GM19351 (cell line): ENCODE measurements around the gene CA11.
A peak's percentile ranks its signal among the peaks of the same experiment; 100 is the strongest.
"Not testable (repeated sequence)": the region's sequence is repeated elsewhere in the genome, so short reads cannot be mapped to it uniquely, and the experiment has no call there.

Experiments used
- ATAC-seq: cut with Tn5 transposase; IDR thresholded peaks from one replicate; pipeline ENCODE4 v1.9.1; 2021; ENCODE audit warnings: mild to moderate bottlenecking, moderate library complexity; ENCODE audit not compliant: unreplicated experiment

The CA11 gene

DNA sequence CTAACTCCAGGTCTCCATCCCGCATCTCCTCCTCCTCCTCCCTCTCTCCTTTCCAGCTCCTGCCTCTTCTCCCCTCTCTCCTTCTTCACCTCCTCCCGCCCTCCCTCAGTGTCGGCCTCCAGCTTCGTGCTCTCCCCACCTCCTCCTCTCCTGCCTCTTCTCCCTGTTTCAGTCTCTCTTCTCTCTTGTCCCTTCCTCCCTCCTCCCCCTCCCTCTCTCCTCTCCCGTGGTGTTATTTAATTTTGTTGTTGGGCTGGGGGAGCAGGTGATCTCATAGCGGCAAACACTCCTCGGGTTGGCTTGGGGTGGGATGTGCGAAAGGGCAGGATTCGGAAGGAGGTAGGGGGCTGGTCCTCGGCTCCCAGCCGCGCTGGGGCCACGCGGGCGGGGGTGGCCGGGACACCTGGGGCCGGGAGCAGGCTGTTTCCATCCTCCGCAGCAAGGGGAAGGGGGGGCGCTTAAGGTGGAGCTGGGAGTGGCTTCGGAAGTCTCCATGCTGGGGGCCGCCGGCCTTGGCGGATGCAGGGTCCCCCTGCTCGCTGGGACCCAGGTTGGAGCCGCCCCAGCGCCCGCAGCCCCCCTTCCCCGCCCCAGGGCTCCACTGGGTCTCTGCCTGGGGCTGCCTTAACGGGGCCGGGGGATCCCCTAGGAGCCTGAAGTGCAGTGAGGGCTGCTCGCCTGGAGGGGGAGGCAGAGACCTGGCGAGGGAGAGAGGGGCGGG, at the start of gene CA11:
Gene CA11, minus strand, starts transcription at position 187 of the 721 bp plus-strand sequence. CDS start 555 bp downstream, outside the sequence.
- peak; percentile 59 for ATAC-seq

- not testable (repeated sequence) for ATAC-seq
Measured at GRCh38 chr19:48693629-48694028, 47.6 kb upstream of the CA11 start.

DNA sequence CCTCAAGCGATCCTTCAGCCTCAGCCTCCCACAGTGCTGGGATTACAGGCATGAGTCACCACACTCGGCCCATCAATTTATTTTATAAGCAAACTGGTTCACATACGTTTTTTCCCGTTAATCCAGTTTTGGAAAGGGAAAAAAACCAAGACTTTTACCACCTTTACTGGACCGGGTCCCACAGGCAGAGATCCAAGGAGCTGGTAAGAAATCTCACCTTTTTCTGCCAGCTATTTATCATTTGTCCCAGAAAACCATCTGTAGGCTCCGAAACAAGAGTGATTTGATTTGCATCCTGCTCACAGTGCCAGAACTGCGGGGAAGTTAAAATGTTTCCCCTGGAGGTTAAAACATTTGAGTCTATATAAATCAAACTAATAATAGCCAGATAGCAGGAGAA, 43.5 kb upstream of the CA11 start:
- no peak for ATAC-seq

DNA sequence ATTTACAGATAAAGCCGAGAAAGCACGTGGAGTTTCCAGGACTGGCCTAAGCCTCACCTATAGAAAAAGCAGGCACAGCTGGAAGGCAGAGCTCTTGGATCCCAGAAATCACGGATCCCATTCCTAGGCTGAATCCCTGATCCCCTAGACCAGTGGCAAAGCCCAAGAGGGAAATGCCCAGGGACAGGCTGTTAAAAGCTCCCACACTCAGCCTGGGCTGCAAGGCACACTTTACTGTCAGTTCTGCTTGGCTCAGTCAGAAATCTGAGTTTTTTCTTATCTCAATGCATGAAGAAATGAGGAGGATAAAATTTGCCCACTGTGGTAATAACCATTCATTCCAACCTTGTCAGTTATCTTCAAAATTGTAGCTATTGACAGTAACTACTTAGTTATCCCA, 41.8 kb upstream of the CA11 start:
- no peak for ATAC-seq

DNA sequence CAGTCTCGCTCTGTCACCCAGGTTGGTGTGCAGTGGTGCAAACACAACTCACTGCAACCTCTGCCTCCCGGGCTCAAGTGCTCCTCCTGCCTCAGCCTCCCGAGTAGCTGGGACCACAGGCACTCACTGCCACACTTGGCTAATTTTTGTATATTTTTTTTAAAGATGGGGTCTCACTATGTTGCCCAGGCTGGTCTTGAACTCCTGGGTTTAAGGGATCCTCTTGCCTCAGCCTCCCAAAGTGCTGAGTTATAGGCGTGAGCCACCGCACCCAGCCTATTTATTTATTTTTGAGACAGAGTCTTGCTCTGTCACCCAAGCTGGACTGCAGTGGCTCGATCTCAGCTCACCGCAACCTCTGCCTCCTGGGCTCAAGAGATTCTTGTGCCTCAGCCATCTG, 40.6 kb upstream of the CA11 start:
- not testable (repeated sequence) for ATAC-seq

GRCh38 chr19:48686088-48686487, 40.1 kb upstream of the CA11 start:
- ATAC-seq = no peak

DNA sequence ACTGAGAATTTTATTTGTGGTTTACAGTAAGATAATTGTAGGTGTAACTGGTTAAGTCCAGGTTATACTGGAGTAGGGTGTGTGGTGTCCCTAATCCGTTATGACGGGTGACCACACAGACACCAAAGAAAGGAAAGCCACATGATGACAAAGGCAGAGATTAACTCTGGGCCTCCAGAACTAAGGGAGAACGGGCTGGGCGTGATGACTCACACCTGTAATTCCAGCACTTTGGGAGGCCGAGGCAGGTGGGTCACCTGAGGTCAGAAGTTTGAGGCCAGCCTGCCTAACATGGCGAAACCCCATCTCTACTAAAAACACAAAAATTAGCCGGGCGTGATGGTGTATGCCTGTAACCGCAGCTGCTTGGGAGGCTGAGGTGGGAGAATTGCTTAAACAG, 39.6 kb upstream of the CA11 start:
- no peak for ATAC-seq

- ATAC-seq = no peak
Measured at GRCh38 chr19:48683349-48683748, 37.4 kb upstream of the CA11 start.

DNA sequence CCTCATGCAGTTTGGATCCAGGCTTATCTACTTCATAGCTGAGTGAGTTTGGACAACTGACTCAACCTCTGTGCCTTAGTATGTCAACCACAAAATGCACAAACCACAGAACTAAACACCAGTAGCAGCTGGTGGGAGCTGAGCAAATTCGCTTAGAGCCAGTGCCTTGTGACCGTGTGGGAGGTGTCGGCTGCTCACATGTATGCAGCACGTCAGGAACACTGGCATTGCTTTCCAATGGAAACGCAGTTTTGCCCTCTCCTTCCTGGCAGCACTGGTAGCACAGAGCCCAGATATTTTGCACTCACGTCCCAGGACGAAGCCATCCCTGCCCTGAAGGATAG, 35.1 kb upstream of the CA11 start:
- ATAC-seq = no peak

DNA sequence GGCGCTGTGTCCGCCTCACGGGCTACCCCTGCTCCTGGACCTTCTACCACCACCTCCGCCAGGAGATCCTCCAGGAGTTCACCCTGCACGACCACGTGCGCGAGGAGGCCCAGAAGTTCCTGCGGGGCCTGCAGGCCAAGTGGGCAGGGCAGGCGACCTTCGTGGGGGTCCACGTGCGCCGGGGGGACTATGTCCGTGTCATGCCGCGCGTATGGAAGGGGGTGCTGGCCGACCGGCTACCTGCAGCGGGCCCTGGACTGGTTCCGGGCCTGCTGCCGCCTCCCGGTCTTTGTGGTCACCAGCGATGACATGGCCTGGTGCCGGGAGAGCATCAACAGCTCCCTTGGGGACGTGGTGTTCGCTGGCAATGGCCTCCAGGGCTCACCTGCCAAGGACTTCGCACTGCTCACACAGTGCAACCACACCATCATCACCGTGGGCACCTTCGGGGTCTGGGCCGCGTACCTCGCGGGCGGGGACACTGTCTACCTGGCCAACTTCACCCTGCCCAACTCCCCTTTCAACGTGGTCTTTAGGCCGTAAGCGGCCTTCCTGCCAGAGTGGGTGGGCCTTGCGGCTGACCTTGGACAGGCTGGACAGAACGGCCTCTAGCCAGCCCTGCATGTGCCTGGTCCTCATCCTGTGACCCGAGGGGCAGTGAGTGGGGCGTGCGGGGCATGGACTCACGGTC, 34.6 kb upstream of the CA11 start:
- no peak for ATAC-seq

DNA sequence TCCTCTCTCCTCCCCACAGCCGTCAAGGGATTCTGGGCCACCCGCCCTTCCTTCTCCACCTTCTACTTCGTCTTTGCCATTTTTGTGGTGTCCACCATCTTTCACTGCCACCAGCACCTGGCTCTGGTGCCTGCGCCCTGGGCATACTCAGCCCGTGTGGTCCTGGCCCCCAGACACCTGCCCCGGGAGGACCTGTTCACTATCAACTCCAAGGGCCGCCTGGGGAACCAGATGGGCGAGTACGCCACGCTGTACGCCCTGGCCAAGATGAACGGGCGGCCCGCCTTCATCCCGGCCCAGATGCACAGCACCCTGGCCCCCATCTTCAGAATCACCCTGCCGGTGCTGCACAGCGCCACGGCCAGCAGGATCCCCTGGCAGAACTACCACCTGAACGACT, 34.0 kb upstream of the CA11 start:
- ATAC-seq = not testable (repeated sequence)

DNA sequence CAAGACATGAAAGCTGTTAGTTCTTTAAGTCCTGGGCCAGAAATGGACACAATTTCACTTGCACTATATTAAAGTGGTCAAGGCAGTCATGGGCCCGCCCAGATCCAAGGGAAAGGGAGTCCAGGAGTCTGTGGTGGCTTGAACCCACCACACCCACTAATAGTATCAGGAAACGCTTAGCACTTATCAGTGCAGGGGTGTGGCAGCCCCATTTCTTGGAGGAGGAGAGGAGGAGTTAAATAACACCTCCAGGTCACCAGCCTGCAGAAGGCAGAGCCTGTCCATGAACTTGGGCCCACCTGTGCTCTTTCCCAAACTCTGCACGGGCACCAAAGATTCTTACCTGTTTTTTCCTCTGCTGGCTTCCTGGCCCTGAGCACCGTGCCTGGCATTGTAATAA, 32.2 kb upstream of the CA11 start:
- no peak for ATAC-seq

GRCh38 chr19:48676887-48677286, 30.9 kb upstream of the CA11 start:
- ATAC-seq = no peak

DNA sequence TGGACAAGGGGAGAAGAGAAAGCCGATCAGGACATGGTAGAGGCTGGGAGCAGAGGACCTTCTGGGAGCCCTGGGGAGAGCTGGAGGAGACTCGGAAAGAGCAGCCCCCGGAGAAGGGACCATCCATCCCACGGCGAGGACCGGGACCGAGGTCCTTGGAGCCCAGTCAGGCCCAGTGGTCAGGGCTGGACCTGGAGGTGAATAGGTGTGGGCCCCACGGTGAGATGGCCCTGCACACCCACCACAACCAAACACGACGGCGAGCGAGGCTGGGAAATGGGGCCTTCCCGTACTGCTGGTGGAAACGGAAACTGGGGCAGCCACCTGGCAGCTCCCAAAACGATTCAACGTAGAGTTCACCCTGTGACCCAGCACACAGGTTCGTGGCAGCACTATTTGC, 30.5 kb upstream of the CA11 start:
- ATAC-seq = no peak

DNA sequence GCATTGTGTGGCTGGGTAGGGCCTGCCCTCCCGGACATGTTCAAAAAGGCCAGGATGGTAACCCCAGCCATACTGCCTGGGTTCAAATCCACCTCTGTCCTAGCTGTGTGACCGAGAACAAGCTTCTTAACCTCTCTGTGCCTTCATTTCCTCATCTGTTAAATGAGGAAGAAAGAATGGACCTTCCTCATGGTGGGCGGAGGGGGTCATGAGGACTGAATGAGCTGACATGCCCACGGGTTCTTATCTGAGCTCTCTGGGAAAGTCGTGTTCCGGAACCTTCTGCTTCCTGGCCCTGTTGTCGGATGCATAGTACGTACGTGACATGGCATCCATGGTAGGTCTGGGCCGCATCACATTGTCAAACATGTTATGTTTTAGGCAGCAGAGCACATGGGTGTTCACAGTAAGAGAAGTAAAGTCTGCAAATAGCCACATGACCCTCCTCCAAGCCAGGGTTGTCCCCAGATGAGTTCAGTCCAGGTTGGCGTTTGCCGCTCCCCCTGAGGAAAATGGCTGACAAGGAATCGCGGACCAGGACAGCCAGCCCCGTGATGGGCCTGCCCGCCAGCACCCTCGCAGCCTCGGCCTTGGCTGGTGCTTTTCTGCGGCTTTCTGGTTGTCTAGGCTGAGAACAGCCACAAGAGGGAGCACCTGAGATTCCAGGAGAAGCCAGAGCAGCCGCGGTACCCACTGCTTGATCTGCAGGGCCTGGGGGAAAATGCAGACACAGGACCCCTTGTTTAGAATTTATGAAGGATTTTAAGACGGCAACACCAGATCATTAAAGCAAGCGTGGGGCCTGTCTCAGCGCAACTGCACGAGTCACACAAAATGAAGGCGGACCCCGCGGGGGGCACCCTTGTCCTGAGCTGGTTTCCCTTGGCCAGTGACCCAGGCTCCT, 29.2 kb upstream of the CA11 start:
- ATAC-seq = no peak

- no peak for ATAC-seq
Measured at GRCh38 chr19:48674216-48674809, 28.3 kb upstream of the CA11 start.

GRCh38 chr19:48673436-48674100, 27.6 kb upstream of the CA11 start:
- no peak for ATAC-seq

DNA sequence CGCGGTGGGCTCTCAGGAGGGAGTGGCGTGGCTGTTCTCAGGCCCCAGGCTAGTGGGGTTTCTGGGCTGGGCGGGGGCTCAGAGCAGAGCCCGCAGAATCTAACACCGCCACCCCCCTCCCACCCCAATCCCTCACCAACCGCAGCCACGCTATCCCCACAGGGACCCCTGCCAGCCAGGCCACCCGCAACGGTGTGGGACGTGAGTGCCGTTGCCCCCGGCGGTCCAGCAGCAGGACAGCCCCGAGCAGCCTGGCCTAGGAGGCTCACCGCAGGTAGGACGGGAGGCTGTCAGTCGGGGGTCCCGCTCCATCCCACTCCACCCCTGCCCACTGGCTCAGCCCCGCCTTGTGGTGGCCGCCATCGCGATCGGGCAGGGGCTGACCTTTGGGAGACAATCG, 27.0 kb upstream of the CA11 start, which contains the start of gene NTN5:
Gene NTN5, minus strand, starts transcription at position 24 of the 400 bp plus-strand sequence. CDS start 2,031 bp downstream, outside the sequence.
- no peak for ATAC-seq

DNA sequence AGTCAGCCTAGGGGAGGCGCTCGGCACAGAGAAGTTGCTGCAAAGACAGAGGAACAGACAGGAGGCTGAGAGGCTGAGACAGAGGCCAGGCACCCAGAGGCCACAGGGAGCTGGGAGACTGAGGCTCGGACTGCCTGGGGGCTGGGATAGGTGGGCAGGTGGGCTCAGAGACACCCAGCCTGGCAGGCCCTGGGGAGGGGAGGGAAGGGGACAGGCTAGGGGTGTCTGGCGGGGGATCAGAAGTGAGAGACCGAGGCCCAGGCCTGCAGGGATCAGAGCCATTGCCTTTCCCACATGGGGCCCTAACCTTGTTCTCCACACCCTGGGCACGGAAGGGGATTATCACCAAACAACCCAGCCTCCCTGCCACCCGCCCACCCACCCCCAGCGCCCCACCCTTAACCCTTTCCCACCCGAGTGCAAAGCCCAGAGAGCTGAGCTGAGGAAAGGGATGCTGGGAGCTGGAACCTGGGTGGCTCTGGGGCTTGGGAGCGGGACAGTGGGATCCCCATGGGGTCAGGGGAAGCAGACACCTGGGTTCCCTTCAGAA, 25.5 kb upstream of the CA11 start:
- ATAC-seq = no peak

DNA sequence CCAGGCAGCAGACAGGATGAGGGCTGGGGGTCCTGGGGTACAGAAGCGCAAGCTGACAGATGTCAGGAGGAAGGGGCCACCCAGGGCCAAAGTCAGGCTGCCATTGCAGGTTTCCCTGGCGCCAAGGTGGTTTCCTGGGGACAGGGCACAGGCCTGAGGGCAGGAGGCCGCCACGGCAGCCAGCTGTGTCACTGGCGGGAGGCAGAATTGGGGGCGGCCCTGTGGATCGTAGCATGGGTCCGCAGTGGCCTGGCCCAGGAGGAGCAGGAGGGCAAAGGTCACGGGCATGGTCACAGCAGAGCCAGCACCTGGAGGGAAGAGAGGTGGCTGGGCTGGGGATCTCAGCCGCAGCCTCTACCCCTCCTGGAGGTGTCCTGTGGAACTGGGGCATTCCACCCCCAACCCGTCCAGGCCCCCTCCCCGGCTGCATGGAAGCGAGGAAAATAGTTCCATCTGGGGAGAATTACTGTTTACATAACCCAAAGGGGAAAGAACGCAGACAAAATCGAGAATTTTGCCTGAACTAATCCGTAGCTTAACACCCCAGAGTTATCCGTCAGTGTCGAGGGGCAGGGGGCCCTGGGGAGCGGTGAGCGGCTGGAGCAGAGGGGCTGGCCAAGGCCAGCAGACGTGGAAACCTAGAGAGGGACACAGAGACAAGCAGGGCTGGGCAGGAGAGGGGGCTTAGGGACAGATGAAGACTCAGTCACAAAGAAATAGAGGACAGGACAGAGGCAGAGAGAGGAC, 24.9 kb upstream of the CA11 start:
- no peak for ATAC-seq
